Suppressor macrophage treated with lipopolysaccharide for 4 hours (primary cell): Measurements from ENCODE around the gene FILIP1.
"Not testable (repeated sequence)": the region's sequence is repeated elsewhere in the genome, so short reads cannot be mapped to it uniquely, and the experiment has no call there.

ENCODE experiments used
- DNase-seq: peaks from one replicate; pipeline ENCODE4 v3.0.0-alpha.2; 2020

The FILIP1 gene

GRCh38 chr6:75449630-75450206 lies 43.9 kb downstream of the FILIP1 start:
- DNase-seq: no peak

- no peak for DNase-seq
Measured at GRCh38 chr6:75446241-75446880, 47.2 kb downstream of the FILIP1 start.

GRCh38 chr6:75445738-75446137 lies 47.9 kb downstream of the FILIP1 start:
- no peak for DNase-seq

- no peak for DNase-seq
Measured at GRCh38 chr6:75444899-75445298, 48.7 kb downstream of the FILIP1 start.

GRCh38 chr6:75441883-75442282 lies 51.7 kb downstream of the FILIP1 start:
- DNase-seq: not testable (repeated sequence)

GRCh38 chr6:75441479-75441878 lies 52.1 kb downstream of the FILIP1 start:
- not testable (repeated sequence) for DNase-seq

GRCh38 chr6:75438442-75439116 lies 55.0 kb downstream of the FILIP1 start:
- no peak for DNase-seq

GRCh38 chr6:75438013-75438431 lies 55.6 kb downstream of the FILIP1 start:
- DNase-seq: no peak

GRCh38 chr6:75437421-75437891 lies 56.1 kb downstream of the FILIP1 start:
- no peak for DNase-seq

- no peak for DNase-seq
Measured at GRCh38 chr6:75436869-75437268, 56.7 kb downstream of the FILIP1 start.

GRCh38 chr6:75432809-75433208 lies 60.8 kb downstream of the FILIP1 start:
- not testable (repeated sequence) for DNase-seq

- DNase-seq: no peak
Measured at GRCh38 chr6:75431379-75431778, 62.2 kb downstream of the FILIP1 start.

GRCh38 chr6:75430631-75431325 lies 62.8 kb downstream of the FILIP1 start:
- DNase-seq: no peak

- no peak for DNase-seq
Measured at GRCh38 chr6:75429061-75429703, 64.4 kb downstream of the FILIP1 start.

- no peak for DNase-seq
Measured at GRCh38 chr6:75428204-75428603, 65.4 kb downstream of the FILIP1 start.

- DNase-seq: no peak
Measured at GRCh38 chr6:75427329-75427728, 66.3 kb downstream of the FILIP1 start.

- no peak for DNase-seq
Measured at GRCh38 chr6:75424618-75425548, 68.7 kb downstream of the FILIP1 start.

GRCh38 chr6:75423386-75423785 lies 70.2 kb downstream of the FILIP1 start:
- no peak for DNase-seq

GRCh38 chr6:75422024-75422639 lies 71.5 kb downstream of the FILIP1 start:
- no peak for DNase-seq

- DNase-seq: no peak
Measured at GRCh38 chr6:75421316-75422023, 72.1 kb downstream of the FILIP1 start.

GRCh38 chr6:75419980-75420379 lies 73.6 kb downstream of the FILIP1 start:
- DNase-seq: no peak
